GM12891 (cell line): ENCODE results near the gene DMAP1.

ENCODE experiments used
- DNase-seq: peaks from one replicate; pipeline ENCODE4 v3.0.0; 2011; ENCODE audit warnings: low spot score; ENCODE audit not compliant: insufficient read length
- FAIRE-seq: peaks from 2 replicates; lab custom pipeline; 2011; peaks lifted over from hg19 to GRCh38; lab: Jason Lieb, UNC
- PAX5 ChIP-seq: IDR thresholded peaks from 2 replicates; pipeline ENCODE4 v1.6.1; 2011; ENCODE audit warnings: low read length, moderate library complexity, mild to moderate bottlenecking; ENCODE audit not compliant: insufficient read depth, severe bottlenecking
- POLR2A ChIP-seq: IDR thresholded peaks from 2 replicates; pipeline ENCODE4 v1.6.1; 2011; ENCODE audit warnings: low read depth, low read length, control low read depth
- POLR2AphosphoS5 ChIP-seq: IDR thresholded peaks from 2 replicates; pipeline ENCODE4 v1.6.1; 2011; ENCODE audit warnings: low read depth, low read length, control low read depth
- POU2F2 ChIP-seq: IDR thresholded peaks from 2 replicates; pipeline ENCODE4 v1.6.1; 2011; ENCODE audit warnings: low read depth, mild to moderate bottlenecking, control low read depth, low read length, moderate library complexity
- SPI1 ChIP-seq: IDR thresholded peaks from 2 replicates; pipeline ENCODE4 v1.6.1; 2011; ENCODE audit warnings: low read depth, low read length, control low read depth
- TAF1 ChIP-seq: IDR thresholded peaks from 2 replicates; pipeline ENCODE4 v1.6.1; 2011; ENCODE audit warnings: low read depth, low read length, control low read depth

Gene DMAP1

DNA sequence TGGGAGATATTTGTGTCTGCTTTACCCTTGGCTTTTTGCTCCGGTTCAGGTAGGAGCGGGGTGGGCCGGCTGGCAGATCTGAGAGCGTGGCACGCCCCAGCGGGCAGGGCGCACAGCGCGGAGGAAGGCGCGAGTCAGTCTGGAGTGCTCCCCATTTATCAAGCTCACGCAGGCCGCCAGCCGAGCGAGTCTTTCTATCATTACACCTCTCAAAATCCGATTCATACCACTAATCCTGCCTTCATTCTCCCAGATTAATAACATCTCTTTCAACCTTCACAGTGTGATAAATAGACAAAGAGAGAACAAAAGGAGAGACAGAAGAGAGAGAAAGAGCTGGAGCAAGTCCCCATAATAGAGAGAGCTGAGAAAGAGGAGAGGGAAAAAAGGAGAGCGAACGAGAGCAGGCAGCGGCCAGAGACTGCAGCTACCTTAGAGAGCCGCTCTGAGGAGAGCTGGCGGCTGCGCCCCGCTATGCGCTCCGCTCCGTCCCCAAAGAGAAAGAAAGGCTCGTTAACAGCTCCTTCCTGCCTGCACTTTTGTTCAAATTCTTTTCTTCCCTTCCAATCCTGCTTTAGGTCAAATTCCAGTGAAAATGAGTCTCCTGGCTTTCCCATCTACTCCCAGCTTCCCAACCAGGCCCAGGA lies 48.0 kb downstream of the DMAP1 start:
- FAIRE-seq (no peak), DNase-seq (no peak)

GRCh38 chr1:44261962-44262361 lies 48.7 kb downstream of the DMAP1 start:
- TF ChIP-seq SPI1 (no peak), TAF1 (no peak), PAX5 (no peak), POU2F2 (no peak), POLR2A (no peak), POLR2AphosphoS5 (no peak)
- DNase-seq: no peak
- FAIRE-seq: no peak

More for the DNA sequence above, 48.0 kb downstream of the DMAP1 start:
- TF ChIP-seq POLR2A: no peak
- TF ChIP-seq SPI1: no peak
- no peak for TF ChIP-seq TAF1
- TF ChIP-seq POLR2AphosphoS5: no peak
- TF ChIP-seq PAX5: no peak
- no peak for TF ChIP-seq POU2F2

GRCh38 chr1:44262414-44262813 lies 49.1 kb downstream of the DMAP1 start:
- FAIRE-seq: no peak

DNA sequence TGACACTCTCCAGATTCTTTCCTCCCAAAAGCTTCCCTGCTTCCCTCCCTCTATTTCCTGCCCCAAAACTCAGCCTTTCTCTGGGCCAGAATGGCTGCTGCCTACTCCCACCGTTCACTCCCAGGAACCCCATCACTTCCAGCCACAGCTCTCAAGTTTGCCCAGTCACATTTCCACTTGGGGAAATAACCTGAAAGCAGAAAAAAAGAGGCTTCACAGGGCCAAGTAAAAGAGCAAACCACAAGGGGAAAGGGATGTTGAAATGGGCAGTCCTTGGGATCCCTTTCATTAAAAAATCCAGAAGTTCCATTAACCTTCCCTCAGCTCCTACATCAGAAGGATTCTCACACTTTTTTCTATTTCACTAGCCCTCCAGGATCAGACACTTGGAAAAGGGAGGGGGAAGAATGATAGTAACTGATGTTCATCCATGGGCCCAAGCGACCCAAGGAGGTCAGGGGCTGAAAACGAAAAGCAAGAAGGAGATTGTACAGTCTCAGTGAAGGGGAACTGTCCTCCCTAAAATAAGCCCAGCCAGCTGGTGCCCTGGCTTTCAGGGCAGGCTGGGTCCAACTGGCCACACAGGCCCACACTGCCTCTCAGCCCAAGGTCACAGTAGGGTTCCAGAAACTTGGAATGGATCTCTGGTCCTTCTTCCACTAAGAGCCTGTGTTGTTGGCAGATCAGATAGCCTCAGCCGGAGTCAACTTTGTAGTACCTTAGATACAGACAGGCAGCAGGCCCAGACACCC lies 49.7 kb downstream of the DMAP1 start:
- FAIRE-seq (no peak), DNase-seq (no peak)
- TF ChIP-seq TAF1: no peak
- TF ChIP-seq POLR2AphosphoS5: no peak
- no peak for TF ChIP-seq POLR2A
- no peak for TF ChIP-seq POU2F2
- no peak for TF ChIP-seq PAX5
- no peak for TF ChIP-seq SPI1

More at GRCh38 chr1:44262414-44262813, 49.1 kb downstream of the DMAP1 start:
- TF ChIP-seq SPI1: no peak
- TF ChIP-seq PAX5: no peak
- TF ChIP-seq TAF1: no peak
- TF ChIP-seq POLR2AphosphoS5: no peak
- no peak for TF ChIP-seq POLR2A
- no peak for TF ChIP-seq POU2F2
- DNase-seq: no peak

DNA sequence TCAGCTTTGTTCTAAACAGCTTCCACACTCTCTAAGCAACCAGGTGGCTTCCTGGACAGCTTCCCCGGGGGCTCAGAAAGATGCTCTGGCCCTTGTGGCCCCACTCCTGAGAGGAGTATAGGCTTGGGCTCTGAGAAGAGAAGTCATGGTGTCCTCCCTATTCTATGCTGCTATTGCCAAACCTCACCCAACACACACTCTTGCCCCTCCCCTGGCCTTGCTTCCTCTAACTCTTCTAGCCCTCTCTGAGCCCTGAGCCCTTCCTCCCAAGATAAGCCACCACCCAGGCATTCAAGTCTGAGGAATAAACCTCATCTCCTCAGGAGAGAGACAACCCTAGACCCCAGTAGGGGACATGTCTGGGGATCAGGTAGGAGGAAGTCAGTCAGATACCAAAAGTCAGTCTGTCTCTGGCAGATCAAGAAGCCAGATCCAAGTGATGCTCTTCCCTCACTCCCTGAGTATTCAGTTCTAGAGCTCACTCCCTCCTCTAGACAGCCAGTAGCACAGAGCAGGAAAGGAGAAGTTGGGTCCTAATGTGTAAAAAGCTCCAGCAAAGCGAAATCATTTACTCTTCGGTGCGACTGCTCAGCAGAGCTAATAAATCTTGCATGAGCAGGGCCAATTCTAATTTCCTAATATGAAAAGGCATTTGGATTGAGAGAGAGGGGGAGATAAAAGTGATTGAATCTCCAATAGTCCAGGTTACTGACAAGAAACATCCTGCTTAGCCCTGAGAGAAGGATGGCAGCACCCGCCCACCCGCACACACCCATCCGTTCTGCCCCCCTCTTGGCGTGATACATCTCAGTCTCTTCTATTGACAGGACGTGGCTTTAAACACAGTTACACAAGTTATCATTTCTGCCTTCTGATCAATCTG lies 50.5 kb downstream of the DMAP1 start:
- no peak for FAIRE-seq
- TF ChIP-seq PAX5 (no peak), POLR2AphosphoS5 (no peak), SPI1 (no peak), POLR2A (no peak), POU2F2 (no peak), TAF1 (no peak)

DNA sequence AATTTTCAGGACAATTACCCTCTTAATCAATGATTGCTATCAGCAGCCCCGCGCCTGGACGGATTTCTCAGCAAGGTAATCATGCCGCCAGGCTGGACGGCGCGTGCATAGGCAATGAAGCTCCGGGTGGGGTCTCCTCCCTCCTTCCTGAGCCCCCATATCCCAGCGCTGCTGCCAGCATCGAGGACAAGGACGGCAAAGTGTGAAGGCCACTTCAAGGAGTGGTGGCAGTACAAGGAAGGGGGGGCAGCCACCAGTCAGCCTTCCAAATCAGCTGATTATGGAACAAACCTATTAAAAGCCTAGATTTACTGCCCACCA lies 51.1 kb downstream of the DMAP1 start:
- no peak for DNase-seq
- no peak for TF ChIP-seq POLR2A
- TF ChIP-seq SPI1: no peak
- no peak for TF ChIP-seq POLR2AphosphoS5
- no peak for TF ChIP-seq POU2F2
- TF ChIP-seq TAF1: no peak
- TF ChIP-seq PAX5: no peak
- no peak for FAIRE-seq

More for the DNA sequence above, 50.5 kb downstream of the DMAP1 start:
- no peak for DNase-seq

DNA sequence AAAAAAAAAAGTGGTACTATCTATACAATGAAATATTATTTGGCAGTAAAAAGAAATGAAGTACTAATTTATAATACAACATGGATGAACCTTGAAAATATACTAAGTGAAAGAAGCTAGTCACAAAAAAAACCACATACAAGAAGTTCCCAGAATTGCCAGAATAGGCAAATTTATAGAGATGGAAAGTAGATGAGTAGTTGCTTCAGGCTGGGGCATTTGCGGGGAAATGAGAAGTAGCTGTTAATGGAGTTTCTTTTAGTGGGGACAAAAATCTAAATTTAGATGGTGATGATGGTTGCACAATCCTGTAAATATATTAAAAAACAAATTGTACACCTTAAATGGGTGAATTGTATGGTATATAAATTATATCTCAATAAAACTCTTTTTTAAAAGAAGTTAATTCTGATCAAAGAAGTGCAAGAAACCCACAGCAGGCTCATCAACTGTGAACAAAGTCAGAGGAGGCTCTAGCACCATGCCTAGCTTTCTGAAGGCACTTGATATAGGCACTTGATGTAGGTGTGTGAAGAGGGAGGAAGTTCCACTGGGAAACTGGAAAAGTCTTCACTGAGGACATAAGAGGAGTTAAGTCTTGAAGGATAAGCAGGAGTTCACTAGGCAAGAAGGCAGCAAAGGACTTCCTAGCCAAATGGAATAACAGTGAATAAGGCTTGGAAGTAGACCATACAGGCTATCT lies 52.5 kb downstream of the DMAP1 start:
- FAIRE-seq (no peak), DNase-seq (no peak)
- TF ChIP-seq POLR2A (no peak), TAF1 (no peak), PAX5 (no peak), POU2F2 (no peak), SPI1 (no peak), POLR2AphosphoS5 (no peak)
